ENCODE data around the gene HTR3A. TPM values are rescaled to one million over a fixed set of nuclear protein-coding genes. Genes with fewer than 3 reads are reported as not detected.

The HTR3A gene
- total and polyA plus RNA-seq, 8 donors: 0.11 to 0.79 (median 0.29) TPM; not detected in 4

- Histone ChIP-seq H3K36me3 (no peaks in the 10 kb centered on the region), H3K27me3 (no peaks in the 10 kb centered on the region), H3K9me3 (no peaks in the 10 kb centered on the region), H3K4me1 (no peaks in the 10 kb centered on the region), H3K4me3 (no peak overlapping the region), H3K27ac (no peak overlapping the region)
- intact Hi-C loops (cut with DNase I): no loop called here
- no peak for ATAC-seq
- no peak for DNase-seq
- TF ChIP-seq CTCF (IDR thresholded peaks at IDR 0.05): no peak
Measured at GRCh38 chr11:114019574-114019973, 44.7 kb downstream of the HTR3A start.

- TF ChIP-seq CTCF (IDR thresholded peaks at IDR 0.05): no peak
- DNase-seq: no peak
Measured at GRCh38 chr11:114025329-114025907, 50.5 kb downstream of the HTR3A start.

GRCh38 chr11:114026355-114026754 is 51.4 kb downstream of the HTR3A start:
- ATAC-seq (no peak), DNase-seq (no peak)
- H3K4me3 ChIP-seq: no peak overlapping the region
- H3K36me3 ChIP-seq: no peaks in the 10 kb centered on the region
- no peaks in the 10 kb centered on the region for H3K9me3 ChIP-seq
- H3K27ac ChIP-seq: no peak overlapping the region
- H3K27me3 ChIP-seq: peaks cover 0 to 5% of the 10 kb centered on the region in 2 donors
- no peak for TF ChIP-seq CTCF (IDR thresholded peaks at IDR 0.05)
- intact Hi-C loops (cut with DNase I): loop anchor here in 1 of 2 donors (5.0 kb wide), 1 partner anchor 236 kb away; no protein-coding TSS in a partner anchor
- H3K4me1 ChIP-seq: no peaks in the 10 kb centered on the region

More at GRCh38 chr11:114025329-114025907, 50.5 kb downstream of the HTR3A start:
- Histone ChIP-seq H3K4me3 (no peak overlapping the region), H3K36me3 (no peaks in the 10 kb centered on the region), H3K9me3 (no peaks in the 10 kb centered on the region), H3K27me3 (peaks cover 0 to 5% of the 10 kb centered on the region in 2 donors), H3K4me1 (no peaks in the 10 kb centered on the region), H3K27ac (no peak overlapping the region)
- intact Hi-C loops (cut with DNase I): loop anchor here in 1 of 2 donors (5.0 kb wide), 1 partner anchor 237 kb away; no protein-coding TSS in a partner anchor
- no peak for ATAC-seq

- intact Hi-C loops (cut with DNase I): loop anchor here in 1 of 2 donors (5.0 kb wide), 1 partner anchor 235 kb away; no protein-coding TSS in a partner anchor
- ATAC-seq (no peak), DNase-seq (no peak)
- peaks cover 0 to 5% of the 10 kb centered on the region in 2 donors for H3K27me3 ChIP-seq
- H3K27ac ChIP-seq: no peak overlapping the region
- H3K4me1 ChIP-seq: no peaks in the 10 kb centered on the region
- no peaks in the 10 kb centered on the region for H3K9me3 ChIP-seq
- TF ChIP-seq CTCF (IDR thresholded peaks at IDR 0.05): no peak
- no peaks in the 10 kb centered on the region for H3K36me3 ChIP-seq
- H3K4me3 ChIP-seq: no peak overlapping the region
Measured at GRCh38 chr11:114027391-114027790, 52.5 kb downstream of the HTR3A start.

GRCh38 chr11:114027926-114028325 is 53.0 kb downstream of the HTR3A start:
- ATAC-seq (no peak), DNase-seq (no peak)
- TF ChIP-seq CTCF (IDR thresholded peaks at IDR 0.05): no peak
- H3K4me1 ChIP-seq: no peaks in the 10 kb centered on the region
- no peaks in the 10 kb centered on the region for H3K9me3 ChIP-seq
- H3K27me3 ChIP-seq: peaks cover 0 to 5% of the 10 kb centered on the region in 2 donors
- intact Hi-C loops (cut with DNase I): loop anchor here in 1 of 2 donors (5.0 kb wide), 1 partner anchor 234 kb away; no protein-coding TSS in a partner anchor
- H3K36me3 ChIP-seq: no peaks in the 10 kb centered on the region
- no peak overlapping the region for H3K27ac ChIP-seq
- no peak overlapping the region for H3K4me3 ChIP-seq
